MG63 (cell line): ENCODE measurements around the gene SCYGR2. TPM values are rescaled to one million over a fixed set of nuclear protein-coding genes. Genes with fewer than 3 reads are reported as not detected.

Experiments used
- DNase-seq: peaks from one replicate; pipeline ENCODE4 v3.0.0-alpha.2; 2020
- H3K27me3 ChIP-seq: fragments of 250-450 bp; sonication (Bioruptor Pico); 2 replicates; pipeline ENCODE4 v1.5.1; 2020; ENCODE audit warnings: mild to moderate bottlenecking, moderate library complexity
- H3K36me3 ChIP-seq: fragments of 250-450 bp; sonication (Bioruptor Pico); 2 replicates; pipeline ENCODE4 v1.5.1; 2020; ENCODE audit warnings: mild to moderate bottlenecking, moderate library complexity
- H3K4me3 ChIP-seq: fragments of 250-450 bp; sonication (Bioruptor Pico); 2 replicates; pipeline ENCODE4 v1.5.1; 2020; ENCODE audit warnings: mild to moderate bottlenecking, moderate library complexity
- H3K9me3 ChIP-seq: fragments of 250-450 bp; sonication (Bioruptor Pico); 2 replicates; pipeline ENCODE4 v1.5.1; 2020; ENCODE audit warnings: mild to moderate bottlenecking, moderate library complexity
- total RNA-seq: library from RNA; depleted of rRNA; stranded (reverse); fragments of >200 nt; shearing (Covaris generic); gene quantifications from 2 replicates; pipeline ENCODE4 v1.2.3, GENCODE V29; 2014; ENCODE audit warnings: low replicate concordance; rRNA removed

Gene SCYGR2
- total RNA-seq, 1 experiment from 2014 or later: not detected

DNA sequence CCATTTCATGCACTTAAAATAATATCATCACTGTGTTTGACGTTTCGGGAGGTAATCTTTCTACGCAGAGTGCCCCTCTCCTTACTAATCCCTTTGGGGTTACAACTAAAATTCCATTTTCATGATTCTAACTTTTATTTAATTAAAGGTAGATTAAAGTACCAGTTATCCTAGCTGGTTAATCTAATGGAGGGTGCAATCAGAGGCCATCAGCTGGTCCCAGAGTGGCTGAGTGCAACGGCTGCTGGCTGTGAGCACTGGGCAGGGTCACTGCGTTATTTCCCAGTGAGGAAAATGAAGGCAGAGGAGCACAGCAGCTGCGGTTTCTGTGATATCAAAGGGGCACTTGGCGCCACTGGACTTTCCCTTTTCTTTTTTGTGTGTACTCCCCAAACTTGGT is 30.7 kb downstream of the SCYGR2 start:
- DNase-seq: no peak
- no peaks in the 10 kb centered on the region for H3K27me3 ChIP-seq
- H3K4me3 ChIP-seq: no peak overlapping the region
- H3K9me3 ChIP-seq: no peaks in the 10 kb centered on the region
- no peaks in the 10 kb centered on the region for H3K36me3 ChIP-seq

DNA sequence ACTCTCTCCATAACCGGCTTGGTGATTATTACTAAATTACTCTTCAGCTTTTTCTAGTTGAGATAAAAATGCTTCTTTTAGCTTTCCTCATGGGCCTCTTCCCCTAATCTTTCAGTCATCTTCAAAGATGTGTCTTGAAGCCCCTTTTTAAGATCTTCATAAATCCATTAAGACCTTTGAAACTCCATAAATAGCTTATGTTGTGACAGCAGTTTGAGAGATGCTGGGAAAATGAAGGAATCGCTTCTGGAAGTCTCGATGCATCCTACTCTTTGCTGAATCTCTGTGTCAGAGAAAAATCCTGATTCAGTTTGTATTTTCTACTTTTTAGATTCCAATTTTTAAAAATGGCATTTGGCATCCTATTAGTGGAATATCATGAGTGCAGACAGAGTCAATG is 31.6 kb downstream of the SCYGR2 start:
- Histone ChIP-seq H3K4me3 (no peak overlapping the region), H3K36me3 (no peaks in the 10 kb centered on the region), H3K27me3 (no peaks in the 10 kb centered on the region), H3K9me3 (no peaks in the 10 kb centered on the region)
- DNase-seq: no peak

DNA sequence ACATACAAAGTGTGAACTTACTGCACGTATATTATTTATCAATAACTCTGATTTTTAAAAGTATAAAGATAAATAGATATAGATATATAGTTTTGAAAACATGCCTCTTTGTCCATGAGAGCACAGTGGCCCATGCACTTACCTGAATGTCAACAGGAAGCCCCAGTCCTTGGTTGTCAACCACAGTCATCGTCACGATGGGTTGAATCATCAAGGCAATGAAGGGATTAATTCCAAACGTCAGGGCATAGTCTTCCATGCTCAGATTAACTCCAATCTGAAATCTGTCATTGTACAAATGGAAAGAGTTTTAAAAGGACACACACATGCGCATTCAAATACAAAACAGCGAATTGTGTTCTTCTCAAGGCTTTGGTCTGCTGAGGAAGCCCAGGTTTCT is 34.1 kb downstream of the SCYGR2 start:
- Histone ChIP-seq H3K4me3 (no peak overlapping the region), H3K9me3 (no peaks in the 10 kb centered on the region), H3K27me3 (no peaks in the 10 kb centered on the region), H3K36me3 (no peaks in the 10 kb centered on the region)
- DNase-seq: no peak

DNA sequence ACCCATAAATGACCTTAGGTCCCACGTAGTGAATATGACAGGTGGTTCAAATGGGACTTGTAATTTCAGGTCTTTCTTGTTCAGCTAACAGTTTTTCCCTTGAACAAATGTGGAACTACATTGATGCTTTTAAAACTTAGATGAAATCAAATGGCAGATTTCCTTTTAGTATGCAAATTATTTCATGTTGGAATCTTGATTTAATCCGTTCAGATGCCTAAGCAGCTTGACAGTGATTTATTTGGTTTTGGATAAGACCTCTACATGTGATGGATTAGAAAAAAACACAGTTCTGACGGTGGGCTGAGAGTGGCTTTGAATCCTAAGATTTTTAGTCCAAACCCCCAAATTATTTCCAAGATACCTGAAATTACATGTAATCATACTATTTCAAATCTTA is 35.5 kb downstream of the SCYGR2 start:
- Histone ChIP-seq H3K9me3 (no peaks in the 10 kb centered on the region), H3K27me3 (no peaks in the 10 kb centered on the region), H3K36me3 (no peaks in the 10 kb centered on the region), H3K4me3 (no peak overlapping the region)
- no peak for DNase-seq

DNA sequence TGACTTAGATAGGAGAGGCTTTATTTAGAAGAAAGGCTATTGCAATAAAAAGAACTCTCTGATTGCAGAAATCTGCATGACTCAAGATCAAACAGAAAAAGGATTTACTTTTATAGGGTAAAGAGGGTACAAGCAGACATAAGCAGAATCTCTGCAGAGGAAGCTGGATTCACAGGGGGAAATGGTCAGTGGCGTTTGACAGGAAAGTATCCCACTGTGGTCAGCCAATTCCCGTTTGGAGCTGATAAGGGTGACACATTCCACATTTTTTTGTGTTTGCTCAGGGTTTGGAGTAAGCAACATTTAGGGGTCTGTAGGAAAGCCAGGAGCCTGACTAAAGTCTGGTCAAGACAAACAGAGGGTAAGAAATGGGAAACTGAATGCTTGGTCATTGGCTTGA is 44.0 kb downstream of the SCYGR2 start:
- DNase-seq: no peak
- Histone ChIP-seq H3K9me3 (no peaks in the 10 kb centered on the region), H3K36me3 (no peaks in the 10 kb centered on the region), H3K27me3 (no peaks in the 10 kb centered on the region), H3K4me3 (no peak overlapping the region)

DNA sequence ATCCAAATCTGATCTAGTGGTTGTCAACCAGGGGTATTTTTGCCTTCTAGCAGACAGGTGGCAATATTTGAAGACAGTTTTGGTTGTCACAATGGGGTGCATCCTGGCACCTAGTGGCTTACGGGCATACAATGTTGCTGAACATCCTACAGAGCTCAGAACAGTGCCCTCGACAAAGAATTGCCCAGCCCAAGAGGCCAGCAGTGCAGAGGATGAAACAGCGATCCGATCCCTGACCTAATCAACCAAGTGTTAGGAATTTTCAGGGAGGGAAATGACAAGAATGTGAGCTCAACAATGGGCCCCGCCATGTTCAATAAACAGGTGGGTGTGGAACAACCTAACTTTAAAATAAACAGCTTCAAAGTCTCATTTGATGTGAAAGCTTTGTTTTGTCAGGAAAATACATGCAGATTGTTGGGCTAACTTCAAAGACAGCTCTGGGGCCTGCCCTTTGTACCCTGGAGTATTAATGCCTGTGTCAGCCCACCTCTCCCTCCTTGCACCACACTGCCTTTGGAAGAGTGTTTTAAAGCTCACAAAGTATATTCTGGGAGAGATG is 45.4 kb downstream of the SCYGR2 start:
- H3K36me3 ChIP-seq: no peaks in the 10 kb centered on the region
- no peaks in the 10 kb centered on the region for H3K9me3 ChIP-seq
- H3K4me3 ChIP-seq: no peak overlapping the region
- DNase-seq: no peak
- no peaks in the 10 kb centered on the region for H3K27me3 ChIP-seq

Other genes starting within 250 kb of the SCYGR2 start
- not detected in 2 replicates for gene TM4SF20, start 219.6 kb upstream of the SCYGR2 start, total RNA-seq
- gene SCYGR1, start 210.9 kb upstream of the SCYGR2 start, total RNA-seq: not detected in 2 replicates
- 68.6 and 100 TPM in 2 replicates for gene AGFG1, start 126.7 kb upstream of the SCYGR2 start, total RNA-seq
- not detected in 2 replicates for gene SCYGR3, start 15.9 kb downstream of the SCYGR2 start, total RNA-seq
- not detected in 2 replicates for gene SCYGR4, start 18.6 kb downstream of the SCYGR2 start, total RNA-seq
- gene SCYGR5, start 67.9 kb downstream of the SCYGR2 start, total RNA-seq: not detected in 2 replicates
- gene SLC19A3, start 119.1 kb downstream of the SCYGR2 start, total RNA-seq: 1.2 and 1.6 TPM in 2 replicates
- not detected in 2 replicates for gene SCYGR6, start 125.9 kb downstream of the SCYGR2 start, total RNA-seq
- gene SCYGR7, start 129.4 kb downstream of the SCYGR2 start, total RNA-seq: not detected in 2 replicates
- gene SCYGR8, start 147.0 kb downstream of the SCYGR2 start, total RNA-seq: not detected in 2 replicates
- 1.5 TPM in 1 of 2 replicates, not detected in the other for gene CCL20, start 214.9 kb downstream of the SCYGR2 start, total RNA-seq